K562 (cell line): ENCODE data around the gene GBX1. TPM values are rescaled to one million over a fixed set of nuclear protein-coding genes. Genes with fewer than 3 reads are reported as not detected.
A peak's percentile ranks its signal among the peaks of the same experiment; 100 is the strongest.

Experiments
- ATAC-seq: fragments of 200-7000 bp; cut with Tn5 transposase; 3 replicates; pipeline ENCODE4 v1.9.1; 2020; ENCODE audit warnings: moderate library complexity
- BruUV-seq: library from RNA; stranded (reverse); fragments of 400-500 nt; replicated peaks from 2 replicates; lab custom pipeline; 2021; lab: Mats Ljungman, UMichigan
- CTCF ChIA-PET: fragments of 300-600 bp; formaldehyde crosslinking; extraction: SDS; loops from one replicate; lab custom pipeline; 2021; ENCODE audit warnings: low intra/inter-chr PET ratio; lab: Yijun Ruan, JAX
- POLR2A ChIA-PET: fragments of 300-600, 350-650 bp; sonication (Branson Sonifier 250); formaldehyde crosslinking; extraction: SDS; loops from one replicate; lab custom pipeline; 2021; ENCODE audit warnings: antibody characterized with exemption, inconsistent platforms; lab: Yijun Ruan, JAX
- DNase-seq, 4 experiments: peaks; one replicate each; pipeline versions ENCODE4 v3.0.0 to v3.0.0-alpha.2; 2011 to 2018; ENCODE audit warnings: low spot score in 3 of 4, mixed read lengths in 3 of 4; ENCODE audit errors: extremely low read depth in 1 of 4
- FAIRE-seq: peaks from 2 replicates; lab custom pipeline; 2011; peaks lifted over from hg19 to GRCh38; lab: Jason Lieb, UNC
- H2AFZ ChIP-seq: 2 replicates; pipeline ENCODE4 v1.6.0; 2011; ENCODE audit warnings: low read depth, low read length, control low read depth, inconsistent platforms
- H3K27ac ChIP-seq: fragments of 200-600 bp; 3 replicates; pipeline ENCODE4 v1.8.0; 2011; ENCODE audit warnings: low read depth, mild to moderate bottlenecking, control low read depth, inconsistent platforms, low read length, moderate library complexity, mixed read lengths; ENCODE audit errors: extremely low read depth
- H3K27me3 ChIP-seq, 2 experiments: fragments of 300-600 bp in 1 of 2; 2 replicates in 1 of 2; 3 replicates in 1 of 2; pipeline versions ENCODE4 v1.6.0 to v1.8.0; 2011; ENCODE audit warnings: inconsistent platforms in 2 of 2, low read length in 2 of 2, mild to moderate bottlenecking in 1 of 2, mixed read lengths in 1 of 2, moderate library complexity in 1 of 2; ENCODE audit not compliant: control insufficient read depth in 2 of 2, insufficient read depth in 2 of 2
- H3K36me3 ChIP-seq: fragments of 300-600 bp; 3 replicates; pipeline ENCODE4 v1.8.0; 2011; ENCODE audit warnings: mild to moderate bottlenecking, low read length, inconsistent platforms; ENCODE audit not compliant: control insufficient read depth, insufficient read depth
- H3K4me1 ChIP-seq, 2 experiments: fragments of 200-600 bp in 1 of 2; replicated peaks in 1 of 2; 2 replicates in 1 of 2; 3 replicates in 1 of 2; pipeline versions ENCODE4 v1.5.1 to v1.8.0; 2011; ENCODE audit warnings: inconsistent platforms in 2 of 2, low read length in 2 of 2, mild to moderate bottlenecking in 1 of 2, mixed read lengths in 1 of 2, moderate library complexity in 1 of 2; ENCODE audit not compliant: control insufficient read depth in 2 of 2, insufficient read depth in 2 of 2
- H3K4me2 ChIP-seq: 2 replicates; pipeline ENCODE4 v1.6.1; 2011; ENCODE audit warnings: low read length, control low read depth, inconsistent platforms, mixed read lengths; ENCODE audit not compliant: insufficient read depth
- H3K4me3 ChIP-seq: fragments of 200-600 bp; sonication (generic), shearing (Covaris generic); 2 replicates; pipeline ENCODE4 v1.5.1; 2016; ENCODE audit warnings: control low read depth, inconsistent platforms
- H3K79me2 ChIP-seq: fragments of 200-600 bp; 3 replicates; pipeline ENCODE4 v1.8.0; 2011; ENCODE audit warnings: low read length, inconsistent platforms; ENCODE audit not compliant: control insufficient read depth, insufficient read depth
- H3K9ac ChIP-seq, 2 experiments: 2 replicates each; pipeline versions ENCODE4 v1.6.0 to v1.6.1; 2011; ENCODE audit warnings: low read depth in 2 of 2, low read length in 2 of 2, control low read depth in 1 of 2, inconsistent platforms in 1 of 2, mild to moderate bottlenecking in 1 of 2, mixed read lengths in 1 of 2; ENCODE audit not compliant: insufficient read depth in 1 of 2
- H3K9me1 ChIP-seq: one replicate; pipeline ENCODE4 v1.6.0; 2011; ENCODE audit warnings: inconsistent platforms, mild to moderate bottlenecking, low read length, moderate library complexity; ENCODE audit not compliant: control insufficient read depth, insufficient read depth
- H3K9me3 ChIP-seq: replicated peaks from 2 replicates; pipeline ENCODE4 v1.5.1; 2011; ENCODE audit warnings: low read depth, low read length, inconsistent platforms; ENCODE audit not compliant: control insufficient read depth, insufficient read depth
- H4K20me1 ChIP-seq: replicated peaks from 2 replicates; pipeline ENCODE4 v1.6.1; 2011; ENCODE audit warnings: low read length, inconsistent platforms, mixed read lengths; ENCODE audit not compliant: control insufficient read depth, insufficient read depth
- ARNT ChIP-seq, 2 experiments: fragments of 450-650 bp; IDR thresholded peaks; 2 replicates each; pipeline ENCODE4 v1.6.1; 2016; ENCODE audit warnings: mild to moderate bottlenecking in 1 of 2
- ATF7 ChIP-seq: fragments of 450-650 bp; IDR thresholded peaks from 2 replicates; pipeline ENCODE4 v1.7.1; 2014; ENCODE audit warnings: mild to moderate bottlenecking, moderate library complexity
- CTBP1 ChIP-seq: fragments of 450-650 bp; IDR thresholded peaks from 2 replicates; pipeline ENCODE4 v1.6.1; 2016; ENCODE audit warnings: borderline replicate concordance
- CTCF ChIP-seq, 3 experiments: IDR thresholded peaks in 2 of 3; conservative IDR thresholded peaks in 1 of 3; 2 replicates each; pipeline ENCODE4 v1.5.1; 2011 to 2012; ENCODE audit warnings: low read length in 3 of 3, mild to moderate bottlenecking in 3 of 3, control low read depth in 2 of 3, improper control_type of control experiment in 1 of 3, inconsistent platforms in 1 of 3, low read depth in 1 of 3, mixed read lengths in 1 of 3, moderate library complexity in 1 of 3; ENCODE audit not compliant: insufficient read depth in 2 of 3
- FOXP1 ChIP-seq: sonication (generic); formaldehyde crosslinking; IDR thresholded peaks from 2 replicates; pipeline ENCODE4 v1.8.0; 2022; ENCODE audit warnings: mild to moderate bottlenecking, missing genetic modification reagents
- GABPB1 ChIP-seq: sonication (generic); formaldehyde crosslinking; IDR thresholded peaks from 2 replicates; pipeline ENCODE4 v1.8.0; 2022; ENCODE audit warnings: mild to moderate bottlenecking, missing genetic modification reagents
- HMGXB4 ChIP-seq: sonication (generic); formaldehyde crosslinking; IDR thresholded peaks from 2 replicates; pipeline ENCODE4 v1.8.1; 2023; ENCODE audit warnings: mild to moderate bottlenecking, missing genetic modification reagents
- JUNB ChIP-seq: fragments of 450-650 bp; formaldehyde crosslinking; conservative IDR thresholded peaks from 2 replicates; pipeline ENCODE4 v1.4.0; 2020; ENCODE audit warnings: mild to moderate bottlenecking
- TARDBP ChIP-seq: fragments of 450-650 bp; IDR thresholded peaks from 2 replicates; pipeline ENCODE4 v1.6.1; 2016
- ZNF280B ChIP-seq: fragments of 250-450 bp; sonication (Bioruptor Pico); IDR thresholded peaks from 2 replicates; pipeline ENCODE4 v1.5.1; 2021; ENCODE audit warnings: mild to moderate bottlenecking
- WGBS: fragments of 100-300 bp; shearing (Covaris generic); methylation state at CpG from one replicate; pipeline ENCODE4 v1.1.6; 2016; ENCODE audit warnings: low coverage, mixed read lengths; ENCODE audit not compliant: insufficient coverage; ENCODE audit errors: missing lambda C conversion rate; 5-methylcytosine and 5-hydroxymethylcytosine counted together
- in situ Hi-C: fragments of 300-500 bp; cut with MboI; formaldehyde crosslinking; loops from 4 replicates; pipeline ENCODE4 v1.15.0; 2018; ENCODE audit warnings: inconsistent platforms, mixed read lengths
- intact Hi-C: fragments of 100-400 bp; cut with micrococcal nuclease; formaldehyde crosslinking; loops from 2 replicates; pipeline ENCODE4 v1.14.2; 2022
- polyA plus RNA-seq, 8 experiments: library from polyadenylated mRNA; depleted of rRNA in 4 of 8; stranded (reverse) in 5 of 8; unstranded in 3 of 8; fragments of >200 nt; fragmentation: Nextera tagmentation in 2 of 8; fragmentation: Illumina TruSeq in 1 of 8; extraction: Ambion mirVana in 2 of 8; extraction: Trizol in 1 of 8; gene quantifications; 2 replicates each; pipeline versions ENCODE4 v1.2.1 to v1.2.3, GENCODE V29; 2011 to 2014; ENCODE audit warnings: inconsistent platforms in 1 of 8, missing spikeins in 1 of 8
- total RNA-seq, 7 experiments: library from RNA; depleted of rRNA in 6 of 7; stranded (reverse); fragments of >200 nt in 6 of 7; fragmentation: Illumina TruSeq in 2 of 7; extraction: Trizol in 2 of 7; gene quantifications; 2 replicates each; pipeline versions ENCODE4 v1.2.1 to v1.2.3, GENCODE V29; 2011 to 2021; ENCODE audit warnings: low replicate concordance in 1 of 7
- TF ChIP-seq, protein P1 (sequence below): sonication (generic); formaldehyde crosslinking; IDR thresholded peaks from 2 replicates; pipeline ENCODE4 v1.8.0; 2022; ENCODE audit warnings: mild to moderate bottlenecking, missing genetic modification reagents

Gene GBX1
- total and polyA plus RNA-seq, 9 of the 15 experiments (the other 6 are each of a cell fraction or from before 2014, with no cell fraction given), result not detected

GRCh38 chr7:151123822-151124464 is 43.6 kb downstream of the GBX1 start:
- DNase-seq (peak; percentile 95 to 97 (median 96)), FAIRE-seq (peak; percentile 100), ATAC-seq (peak; percentile 100)
- Histone ChIP-seq H4K20me1 (peaks cover 14% of the 10 kb centered on the region), H3K4me2 (no peak overlapping the region), H2AFZ (no peak overlapping the region), H3K4me1 (peaks cover 0 to 47% of the 10 kb centered on the region in 2 experiments; a peak in 1 of 5 replicates), H3K9ac (0 out of 4 replicates have a peak overlapping the region, but pooled peaks of 1 of the 2 experiments have one; percentile 1), H3K79me2 (peaks cover 10% of the 10 kb centered on the region; the same call in 2 of the 3 replicates), H3K27ac (no peak overlapping the region), H3K9me3 (no peaks in the 10 kb centered on the region), H3K27me3 (no peaks in the 10 kb centered on the region; a peak in 1 of 5 replicates), H3K4me3 (no peak overlapping the region), H3K36me3 (peaks cover 95% of the 10 kb centered on the region), H3K9me1 (peaks cover 5% of the 10 kb centered on the region)
- in situ Hi-C loops (no loop called here), intact Hi-C loops (loop anchor here (1.0 to 2.0 kb wide), 3 partner anchors 48 to 179 kb away; no protein-coding TSS in a partner anchor)
- WGBS, result 38% methylated on average over 22 of the region's 24 CpGs
- POLR2A ChIA-PET, result interaction anchor here (0.9 to 1.2 kb wide), 5 partner anchors 8 to 120 kb away, joined by 3 to 7 read pairs (median 4); no protein-coding TSS in a partner anchor
- CTCF ChIA-PET, result interaction anchor here (0.6 to 4.4 kb wide), 9 partner anchors 10 to 325 kb away, joined by 3 to 74 read pairs (median 6); partner anchors contain the start of gene GBX1
- no TSS peak for BruUV-seq
- TF ChIP-seq CTCF (IDR thresholded peaks at IDR 0.05 in 2 of 3, conservative IDR thresholded peaks at IDR 0.05 in 1 of 3; ENCODE audit: insufficient read depth in 2 of 3, low read depth in 1 of 3, low read length in 3 of 3), result peak; percentile 100
- TF ChIP-seq ATF7, result peak; percentile 40; the same call in 1 of the 2 replicates
- TF ChIP-seq CTBP1, result peak; percentile 57; the same call in 1 of the 2 replicates
- TF ChIP-seq FOXP1 (CRISPR knock-in tag), result 0 out of 2 replicates have a peak, but pooled peaks have one; percentile 24
- TF ChIP-seq JUNB (CRISPR knock-in tag), result no peak
- TF ChIP-seq GABPB1, result 0 out of 2 replicates have a peak, but pooled peaks have one; percentile 33
- peak; percentile 55; the same call in 1 of the 2 replicates for TF ChIP-seq HMGXB4 (CRISPR knock-in tag)
- peak in 1 of 2 experiments; percentile 72; a peak in 1 of 4 replicates for TF ChIP-seq ARNT (IDR thresholded peaks at IDR 0.05)
- TF ChIP-seq, protein P1, sequence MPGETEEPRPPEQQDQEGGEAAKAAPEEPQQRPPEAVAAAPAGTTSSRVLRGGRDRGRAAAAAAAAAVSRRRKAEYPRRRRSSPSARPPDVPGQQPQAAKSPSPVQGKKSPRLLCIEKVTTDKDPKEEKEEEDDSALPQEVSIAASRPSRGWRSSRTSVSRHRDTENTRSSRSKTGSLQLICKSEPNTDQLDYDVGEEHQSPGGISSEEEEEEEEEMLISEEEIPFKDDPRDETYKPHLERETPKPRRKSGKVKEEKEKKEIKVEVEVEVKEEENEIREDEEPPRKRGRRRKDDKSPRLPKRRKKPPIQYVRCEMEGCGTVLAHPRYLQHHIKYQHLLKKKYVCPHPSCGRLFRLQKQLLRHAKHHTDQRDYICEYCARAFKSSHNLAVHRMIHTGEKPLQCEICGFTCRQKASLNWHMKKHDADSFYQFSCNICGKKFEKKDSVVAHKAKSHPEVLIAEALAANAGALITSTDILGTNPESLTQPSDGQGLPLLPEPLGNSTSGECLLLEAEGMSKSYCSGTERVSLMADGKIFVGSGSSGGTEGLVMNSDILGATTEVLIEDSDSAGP (CRISPR knock-in tag), result no peak
- peak; percentile 47; the same call in 1 of the 2 replicates for TF ChIP-seq TARDBP
- no peak for TF ChIP-seq ZNF280B (CRISPR knock-in tag)
